Measurements from ENCODE around the gene PRKAR1B. TPM values are rescaled to one million over a fixed set of nuclear protein-coding genes. Genes with fewer than 3 reads are reported as not detected.

PRKAR1B gene
- total RNA-seq, 2 experiments from 2014 or later, result 22.5 to 41.6 TPM

GRCh38 chr7:711922-712380 lies 15.1 kb downstream of the PRKAR1B start:
- Histone ChIP-seq H3K9me3 (ENCODE audit: low read length) (no peaks in the 10 kb centered on the region), H3K9me2 (ENCODE audit: insufficient read depth, low read length) (no peaks in the 10 kb centered on the region), H3K4me2 (ENCODE audit: low read length) (no peak overlapping the region), H3K79me2 (ENCODE audit: insufficient read depth, low read depth, low read length) (no peaks in the 10 kb centered on the region), H3K27ac (ENCODE audit: low read depth, low read length, poor library complexity, severe bottlenecking) (no peak overlapping the region), H3K4me1 (ENCODE audit: insufficient read depth, low read length, poor library complexity, severe bottlenecking) (no peaks in the 10 kb centered on the region), H3K36me3 (ENCODE audit: insufficient read depth, low read length) (peaks cover 18% of the 10 kb centered on the region; the same call in 1 of the 2 replicates), H3K4me3 (ENCODE audit: low read depth, low read length, poor library complexity, severe bottlenecking) (no peak overlapping the region), H4K20me1 (ENCODE audit: insufficient read depth, low read length) (no peaks in the 10 kb centered on the region), H2AFZ (ENCODE audit: low read length) (no peak overlapping the region)
- no TSS peak for BruUV-seq (replicated peaks)
- DNase-seq (ENCODE audit: low spot score), result no peak
- intact Hi-C loops (cut with micrococcal nuclease; ENCODE audit: unreplicated experiment), result no loop called here
- TF ChIP-seq CTCF (conservative IDR thresholded peaks at IDR 0.05; ENCODE audit: low read length) (no peak), EZH2phosphoT487 (IDR thresholded peaks at IDR 0.05; ENCODE audit: borderline replicate concordance, low read depth, low read length) (no peak)
- POLR2A ChIA-PET, result no interaction called here
- CTCF ChIA-PET (ENCODE audit: unreplicated experiment), result no interaction called here

GRCh38 chr7:711093-711921 lies 15.8 kb downstream of the PRKAR1B start:
- H3K4me2 ChIP-seq (ENCODE audit: low read length), result no peak overlapping the region
- no peaks in the 10 kb centered on the region for H3K9me2 ChIP-seq (ENCODE audit: insufficient read depth, low read length)
- TF ChIP-seq CTCF (conservative IDR thresholded peaks at IDR 0.05; ENCODE audit: low read length), result no peak
- H3K4me1 ChIP-seq (ENCODE audit: insufficient read depth, low read length, poor library complexity, severe bottlenecking), result no peaks in the 10 kb centered on the region
- H3K4me3 ChIP-seq (ENCODE audit: low read depth, low read length, poor library complexity, severe bottlenecking), result no peak overlapping the region
- peaks cover 21% of the 10 kb centered on the region; the same call in 1 of the 2 replicates for H3K36me3 ChIP-seq (ENCODE audit: insufficient read depth, low read length)
- intact Hi-C loops (cut with micrococcal nuclease; ENCODE audit: unreplicated experiment), result no loop called here
- no peaks in the 10 kb centered on the region for H3K79me2 ChIP-seq (ENCODE audit: insufficient read depth, low read depth, low read length)
- H2AFZ ChIP-seq (ENCODE audit: low read length), result no peak overlapping the region
- no peaks in the 10 kb centered on the region for H4K20me1 ChIP-seq (ENCODE audit: insufficient read depth, low read length)
- no peak overlapping the region for H3K27ac ChIP-seq (ENCODE audit: low read depth, low read length, poor library complexity, severe bottlenecking)
- no TSS peak for BruUV-seq (replicated peaks)
- POLR2A ChIA-PET, result no interaction called here
- H3K9me3 ChIP-seq (ENCODE audit: low read length), result no peaks in the 10 kb centered on the region
- CTCF ChIA-PET (ENCODE audit: unreplicated experiment), result no interaction called here
- DNase-seq (ENCODE audit: low spot score), result no peak

- Histone ChIP-seq H4K20me1 (ENCODE audit: insufficient read depth, low read length) (no peaks in the 10 kb centered on the region), H3K27ac (ENCODE audit: low read depth, low read length, poor library complexity, severe bottlenecking) (no peak overlapping the region), H3K9me3 (ENCODE audit: low read length) (no peaks in the 10 kb centered on the region), H2AFZ (ENCODE audit: low read length) (no peak overlapping the region), H3K4me2 (ENCODE audit: low read length) (no peak overlapping the region), H3K9me2 (ENCODE audit: insufficient read depth, low read length) (no peaks in the 10 kb centered on the region), H3K79me2 (ENCODE audit: insufficient read depth, low read depth, low read length) (no peaks in the 10 kb centered on the region), H3K4me1 (ENCODE audit: insufficient read depth, low read length, poor library complexity, severe bottlenecking) (no peaks in the 10 kb centered on the region), H3K4me3 (ENCODE audit: low read depth, low read length, poor library complexity, severe bottlenecking) (no peak overlapping the region), H3K36me3 (ENCODE audit: insufficient read depth, low read length) (peaks cover 24% of the 10 kb centered on the region; the same call in 1 of the 2 replicates)
- ChIA-PET CTCF (ENCODE audit: unreplicated experiment) (no interaction called here), POLR2A (no interaction called here)
- TF ChIP-seq EZH2phosphoT487 (IDR thresholded peaks at IDR 0.05; ENCODE audit: borderline replicate concordance, low read depth, low read length) (no peak), CTCF (conservative IDR thresholded peaks at IDR 0.05; ENCODE audit: low read length) (no peak)
- no TSS peak for BruUV-seq (replicated peaks)
- intact Hi-C loops (cut with micrococcal nuclease; ENCODE audit: unreplicated experiment), result no loop called here
- no peak for DNase-seq (ENCODE audit: low spot score)
These were observed 16.9 kb downstream of the PRKAR1B start for GRCh38 chr7:710161-710560.
